ENCODE measurements around the gene CYCS. TPM values are rescaled to one million over a fixed set of nuclear protein-coding genes. Genes with fewer than 3 reads are reported as not detected.
"Not testable (repeated sequence)": the region's sequence is repeated elsewhere in the genome, so short reads cannot be mapped to it uniquely, and the experiment has no call there.

The CYCS gene
- 57.1 TPM for total RNA-seq
- 75.1 TPM for polyA plus RNA-seq

DNA sequence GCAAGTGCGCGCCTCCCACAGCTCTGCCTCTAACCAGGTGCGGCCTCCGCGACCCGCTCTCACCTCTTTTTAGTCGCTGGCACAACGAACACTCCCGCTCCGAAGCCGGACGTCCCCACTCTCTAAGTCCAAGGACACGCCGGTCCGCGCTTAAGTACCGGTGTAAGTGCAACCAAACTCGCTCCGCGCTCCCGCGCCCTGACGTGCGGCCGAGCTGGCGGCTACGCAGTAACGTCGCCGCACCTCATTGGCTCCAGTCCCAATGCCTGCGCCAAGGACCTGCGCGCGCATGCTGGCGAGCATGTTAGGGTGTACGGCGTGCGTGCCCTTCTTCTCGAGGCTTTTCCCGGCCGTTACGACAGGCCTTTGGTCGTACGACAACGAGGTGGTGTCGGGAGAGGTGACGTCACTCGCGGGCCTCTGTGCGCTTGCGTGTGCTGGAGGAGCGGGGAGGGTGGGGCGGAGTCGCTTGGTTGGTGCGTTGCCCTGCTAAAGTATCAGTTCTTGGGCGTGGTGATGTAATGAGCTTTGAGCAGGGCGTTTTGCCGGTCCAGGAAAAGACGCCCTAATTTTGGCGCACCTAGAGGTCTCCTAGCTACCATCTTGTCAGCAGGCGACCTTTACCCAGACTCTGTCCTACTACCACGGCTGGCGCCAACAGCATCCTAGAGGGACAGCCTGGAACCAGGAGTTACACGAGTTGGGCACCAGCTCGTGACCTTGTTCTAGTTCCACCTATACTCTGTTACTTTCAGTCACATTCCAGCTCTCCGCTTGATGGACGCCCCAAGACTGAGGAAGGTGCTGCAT is at the start of gene CYCS:
Gene CYCS (minus strand): TSS at position 124 of the 810 bp plus-strand sequence. CDS start 1,141 bp downstream, outside the sequence.
- WGBS = under 1% methylated on average over 67 of the region's 67 CpGs

DNA sequence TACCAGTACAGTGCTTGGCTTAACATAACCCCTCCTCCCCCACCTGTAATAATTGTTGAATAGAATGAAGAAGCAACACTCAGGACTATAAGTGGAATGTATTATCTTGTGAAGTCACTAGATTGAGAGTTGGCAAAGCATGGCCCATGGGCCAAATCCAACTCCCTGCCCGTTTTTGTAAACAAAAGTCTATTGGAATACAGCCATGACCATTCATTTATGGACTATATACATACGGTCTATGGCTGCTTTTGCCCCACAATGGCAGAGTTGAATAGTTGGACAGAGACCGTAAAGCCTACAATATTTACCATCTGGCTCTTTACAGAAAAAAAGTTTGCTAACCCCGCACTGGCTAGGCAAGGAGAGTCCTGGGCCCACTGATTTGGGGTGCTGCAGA is 48.1 kb upstream of the CYCS start:
- Histone ChIP-seq H3K27ac (ENCODE audit: low read depth) (no peak overlapping the region), H3K4me1 (ENCODE audit: insufficient read depth) (no peaks in the 10 kb centered on the region), H3K36me3 (ENCODE audit: insufficient read depth) (no peaks in the 10 kb centered on the region), H3K4me3 (ENCODE audit: low read depth, low read length) (no peak overlapping the region)
- no peak for DNase-seq (ENCODE audit: extremely low spot score)
- WGBS = 54% methylated on average over 4 of the region's 4 CpGs

More for the DNA sequence above, at the start of gene CYCS:
- Histone ChIP-seq H3K36me3 (ENCODE audit: insufficient read depth) (peaks cover 3% of the 10 kb centered on the region), H3K4me1 (ENCODE audit: insufficient read depth) (no peaks in the 10 kb centered on the region), H3K4me3 (ENCODE audit: low read depth, low read length) (peak within 1 kb of the TSS; percentile 73), H3K27ac (ENCODE audit: low read depth) (peak within 1 kb of the TSS; percentile 76)
- peak; percentile 99 for DNase-seq (ENCODE audit: extremely low spot score)

GRCh38 chr7:25171516-25171915 is 46.5 kb upstream of the CYCS start:
- no peak for DNase-seq (ENCODE audit: extremely low spot score)
- 84% methylated on average over 1 of the region's 1 CpG for WGBS
- Histone ChIP-seq H3K36me3 (ENCODE audit: insufficient read depth) (no peaks in the 10 kb centered on the region), H3K27ac (ENCODE audit: low read depth) (no peak overlapping the region), H3K4me3 (ENCODE audit: low read depth, low read length) (no peak overlapping the region), H3K4me1 (ENCODE audit: insufficient read depth) (no peaks in the 10 kb centered on the region)

DNA sequence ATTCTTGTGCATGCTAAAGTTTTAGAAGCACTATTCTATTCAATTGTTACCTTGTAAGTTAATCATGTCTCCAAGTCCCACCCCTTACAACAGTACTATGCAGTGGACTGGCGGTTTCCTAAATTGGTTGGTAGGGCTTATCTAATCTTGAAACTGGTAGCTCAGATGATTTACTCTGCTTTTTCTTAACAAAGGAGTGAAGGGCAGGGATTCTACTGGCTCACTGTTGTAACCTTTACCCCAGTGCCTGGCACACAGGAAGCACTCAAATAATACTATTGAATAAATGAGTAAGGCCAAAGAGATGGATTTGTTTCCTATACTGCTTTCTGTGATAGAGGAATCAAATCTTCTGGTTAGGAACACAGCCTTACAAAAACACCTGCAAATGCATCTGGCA is 46.0 kb upstream of the CYCS start:
- H3K27ac ChIP-seq (ENCODE audit: low read depth) = no peak overlapping the region
- no peak overlapping the region for H3K4me3 ChIP-seq (ENCODE audit: low read depth, low read length)
- DNase-seq (ENCODE audit: extremely low spot score) = no peak
- H3K36me3 ChIP-seq (ENCODE audit: insufficient read depth) = no peaks in the 10 kb centered on the region
- 97% methylated on average over 1 of the region's 1 CpG for WGBS
- H3K4me1 ChIP-seq (ENCODE audit: insufficient read depth) = no peaks in the 10 kb centered on the region

DNA sequence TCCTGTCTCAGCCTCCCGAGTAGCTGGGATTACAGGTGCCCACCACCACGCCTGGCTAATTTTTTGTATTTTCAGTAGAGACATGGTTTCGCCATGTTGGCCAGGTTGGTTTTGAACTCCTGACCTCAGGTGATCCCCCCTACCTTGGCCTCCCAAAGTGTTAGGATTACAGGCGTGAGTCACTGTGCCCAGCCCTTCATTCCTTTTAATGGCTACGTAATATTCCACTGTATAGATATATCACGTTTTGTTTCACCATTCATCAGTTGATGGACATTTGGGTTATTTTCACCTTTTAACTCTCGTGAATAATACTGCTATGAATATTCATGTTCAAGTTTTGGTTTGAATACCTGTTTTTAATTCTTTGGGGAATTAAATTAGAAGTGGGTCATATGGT is 44.6 kb upstream of the CYCS start:
- no peak for DNase-seq (ENCODE audit: extremely low spot score)
- WGBS = 97% methylated on average over 7 of the region's 7 CpGs
- Histone ChIP-seq H3K36me3 (ENCODE audit: insufficient read depth) (no peaks in the 10 kb centered on the region), H3K27ac (ENCODE audit: low read depth) (no peak overlapping the region), H3K4me1 (ENCODE audit: insufficient read depth) (no peaks in the 10 kb centered on the region), H3K4me3 (ENCODE audit: low read depth, low read length) (no peak overlapping the region)

- DNase-seq (ENCODE audit: extremely low spot score) = no peak
- whole genome bisulfite sequencing = 73% methylated on average over 4 of the region's 4 CpGs
- Histone ChIP-seq H3K4me3 (ENCODE audit: low read depth, low read length) (no peak overlapping the region), H3K4me1 (ENCODE audit: insufficient read depth) (no peaks in the 10 kb centered on the region), H3K27ac (ENCODE audit: low read depth) (no peak overlapping the region), H3K36me3 (ENCODE audit: insufficient read depth) (no peaks in the 10 kb centered on the region)
These were observed 43.1 kb upstream of the CYCS start for GRCh38 chr7:25168145-25168544.

DNA sequence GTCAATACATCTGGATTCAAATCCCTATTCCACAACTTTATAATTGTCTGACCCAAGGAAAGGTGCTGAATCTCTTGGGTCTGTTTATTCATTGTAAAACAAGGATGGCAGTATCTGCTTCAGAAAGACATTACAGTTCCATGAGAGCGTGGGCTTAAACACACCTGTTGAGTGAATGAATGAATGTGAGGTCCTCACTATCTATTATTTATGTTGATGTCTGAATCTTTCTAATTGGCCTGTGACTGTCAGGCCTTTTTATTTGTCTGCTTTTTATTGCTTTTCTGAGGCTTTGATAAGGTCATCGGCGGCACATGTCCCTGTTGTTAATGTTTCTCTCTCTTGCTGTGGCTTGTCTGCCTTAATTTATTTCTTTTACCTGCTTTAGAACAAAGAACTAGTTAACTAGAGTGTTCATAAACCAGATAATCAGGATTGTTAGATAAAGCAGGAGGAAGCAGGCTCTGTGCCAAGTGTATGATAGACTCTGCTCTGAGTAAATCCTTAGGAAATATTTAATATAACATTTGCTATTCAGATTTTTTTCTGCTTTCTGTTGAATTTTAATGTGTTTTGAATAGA is 42.3 kb upstream of the CYCS start:
- Histone ChIP-seq H3K4me1 (ENCODE audit: insufficient read depth) (no peaks in the 10 kb centered on the region), H3K27ac (ENCODE audit: low read depth) (no peak overlapping the region), H3K4me3 (ENCODE audit: low read depth, low read length) (no peak overlapping the region), H3K36me3 (ENCODE audit: insufficient read depth) (no peaks in the 10 kb centered on the region)
- WGBS = 62% methylated on average over 3 of the region's 3 CpGs
- DNase-seq (ENCODE audit: extremely low spot score) = no peak

DNA sequence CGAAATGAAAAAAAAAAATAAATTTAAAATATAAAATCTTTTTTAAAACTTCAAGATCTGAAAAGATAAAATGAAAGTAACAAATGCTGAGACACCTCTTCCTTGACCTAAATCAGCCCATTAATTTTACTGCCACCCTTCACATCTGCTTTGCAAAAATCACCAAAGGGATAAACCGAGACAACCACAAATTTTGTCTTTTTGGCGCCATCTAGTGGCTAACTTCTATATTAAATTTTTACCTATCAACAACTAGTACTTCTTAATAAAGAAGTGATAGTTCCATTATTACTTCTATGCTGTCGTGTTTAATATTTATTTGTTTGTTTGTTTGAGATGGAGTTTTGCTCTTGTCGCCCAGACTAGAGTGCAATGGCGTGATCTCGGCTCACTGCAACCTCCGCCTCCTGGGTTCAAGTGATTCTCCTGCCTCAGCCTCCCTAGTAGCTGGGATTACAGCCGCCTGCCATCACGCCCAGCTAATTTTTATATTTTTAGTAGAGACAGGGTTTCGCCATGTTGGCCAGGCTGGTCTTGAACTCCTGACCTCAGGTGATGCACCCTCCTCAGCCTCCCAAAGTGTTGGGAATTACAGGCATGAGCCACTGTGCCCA is 35.0 kb upstream of the CYCS start:
- 48% methylated on average over 11 of the region's 11 CpGs for WGBS
- not testable (repeated sequence) for DNase-seq (ENCODE audit: extremely low spot score); H3K27ac ChIP-seq (ENCODE audit: low read depth); H3K4me1 ChIP-seq (ENCODE audit: insufficient read depth); H3K36me3 ChIP-seq (ENCODE audit: insufficient read depth); H3K4me3 ChIP-seq (ENCODE audit: low read depth, low read length)

DNA sequence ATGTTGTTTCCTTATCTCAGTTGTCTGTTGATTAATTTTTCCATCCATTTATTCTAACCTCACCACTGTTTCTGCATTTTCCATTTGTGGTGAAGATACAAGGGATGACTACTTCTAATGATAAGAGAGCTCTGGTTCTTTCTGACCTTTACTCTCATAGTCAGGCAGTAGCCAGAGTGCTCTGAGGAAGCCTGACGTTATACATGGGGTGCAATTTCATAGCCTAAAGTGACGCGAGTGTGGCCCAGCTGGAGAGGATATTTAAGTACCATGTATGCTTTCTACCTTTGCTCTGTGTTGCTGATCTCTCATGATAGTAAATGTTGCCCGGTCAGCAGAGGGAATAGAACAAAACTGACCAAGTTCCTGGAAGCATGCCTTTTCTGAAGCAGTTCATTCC is 33.9 kb upstream of the CYCS start:
- whole genome bisulfite sequencing = 96% methylated on average over 4 of the region's 4 CpGs
- Histone ChIP-seq H3K27ac (ENCODE audit: low read depth) (no peak overlapping the region), H3K36me3 (ENCODE audit: insufficient read depth) (no peaks in the 10 kb centered on the region), H3K4me3 (ENCODE audit: low read depth, low read length) (no peak overlapping the region), H3K4me1 (ENCODE audit: insufficient read depth) (no peaks in the 10 kb centered on the region)
- DNase-seq (ENCODE audit: extremely low spot score) = no peak

GRCh38 chr7:25151773-25152172 is 26.7 kb upstream of the CYCS start:
- Histone ChIP-seq H3K4me1 (ENCODE audit: insufficient read depth) (no peaks in the 10 kb centered on the region), H3K27ac (ENCODE audit: low read depth) (no peak overlapping the region), H3K36me3 (ENCODE audit: insufficient read depth) (peaks cover 2% of the 10 kb centered on the region), H3K4me3 (ENCODE audit: low read depth, low read length) (no peak overlapping the region)
- no peak for DNase-seq (ENCODE audit: extremely low spot score)
- 87% methylated on average over 2 of the region's 2 CpGs for WGBS

- no peak for DNase-seq (ENCODE audit: extremely low spot score)
- Histone ChIP-seq H3K4me3 (ENCODE audit: low read depth, low read length) (no peak overlapping the region), H3K36me3 (ENCODE audit: insufficient read depth) (peaks cover 2% of the 10 kb centered on the region), H3K4me1 (ENCODE audit: insufficient read depth) (no peaks in the 10 kb centered on the region), H3K27ac (ENCODE audit: low read depth) (no peak overlapping the region)
- WGBS = 91% methylated on average over 1 of the region's 1 CpG
These were observed 24.8 kb upstream of the CYCS start for GRCh38 chr7:25149836-25150235.

DNA sequence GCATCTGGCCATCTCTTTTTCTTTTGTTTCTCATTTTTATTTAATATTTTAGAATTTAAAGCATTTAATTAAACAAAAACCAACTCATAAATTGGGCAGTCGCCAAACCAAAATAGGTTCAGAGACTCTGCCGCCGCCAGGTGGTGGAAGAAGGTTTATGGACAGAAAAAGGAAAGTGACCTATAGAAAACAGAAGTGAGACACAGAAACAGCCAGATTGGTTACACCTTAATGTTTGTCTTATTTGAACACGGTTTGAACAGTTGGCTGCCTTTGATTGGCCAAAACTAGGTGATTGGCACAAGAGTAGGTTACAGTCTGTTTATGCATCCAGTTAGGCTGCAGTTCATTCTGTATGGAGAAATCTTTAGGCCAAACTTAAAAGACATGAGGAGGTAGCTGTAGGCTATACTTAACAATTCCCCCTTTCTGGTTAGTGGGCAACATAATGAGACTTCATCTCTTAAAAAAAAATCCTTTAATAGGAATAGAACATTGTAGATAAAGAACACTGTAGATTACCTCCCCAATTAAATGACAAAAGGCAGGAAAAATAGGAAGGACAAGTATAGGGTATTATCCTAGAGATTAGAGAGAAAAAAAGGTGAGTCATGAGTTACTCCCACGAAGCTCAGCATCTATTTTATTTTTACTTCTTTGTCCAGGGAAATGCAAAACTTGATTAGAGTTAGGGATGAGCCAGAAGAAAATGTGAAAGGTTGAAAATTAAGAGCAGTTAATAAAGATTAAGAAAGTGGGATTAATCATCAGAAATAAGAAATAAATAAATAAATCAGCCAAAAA is 23.9 kb upstream of the CYCS start:
- H3K4me3 ChIP-seq (ENCODE audit: low read depth, low read length) = no peak overlapping the region
- 93% methylated on average over 5 of the region's 5 CpGs for WGBS
- H3K27ac ChIP-seq (ENCODE audit: low read depth) = no peak overlapping the region
- peaks cover 2% of the 10 kb centered on the region for H3K36me3 ChIP-seq (ENCODE audit: insufficient read depth)
- DNase-seq (ENCODE audit: extremely low spot score) = no peak
- H3K4me1 ChIP-seq (ENCODE audit: insufficient read depth) = no peaks in the 10 kb centered on the region

DNA sequence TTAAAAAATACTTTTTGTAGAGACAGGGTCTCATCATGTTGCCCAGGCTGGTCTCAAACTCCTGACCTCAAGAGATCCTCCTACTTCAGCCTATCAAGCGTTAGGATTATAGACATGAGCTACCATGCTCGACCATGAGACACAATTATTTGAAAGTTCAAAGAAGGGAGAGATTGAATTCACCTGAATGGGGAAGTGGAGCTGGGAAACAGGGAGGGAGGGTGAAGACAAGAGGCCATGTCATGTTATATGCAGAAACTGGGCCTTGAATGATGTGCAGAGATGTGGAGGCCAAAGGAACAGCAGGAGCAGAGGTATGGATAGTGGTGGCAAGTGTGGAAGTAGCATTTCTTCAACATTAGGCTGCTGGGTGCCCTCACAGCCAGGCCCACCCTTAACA is 18.7 kb upstream of the CYCS start:
- H3K4me3 ChIP-seq (ENCODE audit: low read depth, low read length) = no peak overlapping the region
- DNase-seq (ENCODE audit: extremely low spot score) = no peak
- 89% methylated on average over 2 of the region's 2 CpGs for WGBS
- H3K4me1 ChIP-seq (ENCODE audit: insufficient read depth) = no peaks in the 10 kb centered on the region
- H3K27ac ChIP-seq (ENCODE audit: low read depth) = no peak overlapping the region
- no peaks in the 10 kb centered on the region for H3K36me3 ChIP-seq (ENCODE audit: insufficient read depth)

All from urinary bladder (tissue), 4 donors.